HG02870 (cell line): Measurements from ENCODE around the gene UHRF1.
A peak's percentile ranks its signal among the peaks of the same experiment; 100 is the strongest.
"Not testable (repeated sequence)": the region's sequence is repeated elsewhere in the genome, so short reads cannot be mapped to it uniquely, and the experiment has no call there.

ENCODE experiments used
- ATAC-seq: cut with Tn5 transposase; IDR thresholded peaks from one replicate; pipeline ENCODE4 v1.9.1; 2021; ENCODE audit warnings: mild to moderate bottlenecking, moderate library complexity; ENCODE audit not compliant: unreplicated experiment

The UHRF1 gene

DNA sequence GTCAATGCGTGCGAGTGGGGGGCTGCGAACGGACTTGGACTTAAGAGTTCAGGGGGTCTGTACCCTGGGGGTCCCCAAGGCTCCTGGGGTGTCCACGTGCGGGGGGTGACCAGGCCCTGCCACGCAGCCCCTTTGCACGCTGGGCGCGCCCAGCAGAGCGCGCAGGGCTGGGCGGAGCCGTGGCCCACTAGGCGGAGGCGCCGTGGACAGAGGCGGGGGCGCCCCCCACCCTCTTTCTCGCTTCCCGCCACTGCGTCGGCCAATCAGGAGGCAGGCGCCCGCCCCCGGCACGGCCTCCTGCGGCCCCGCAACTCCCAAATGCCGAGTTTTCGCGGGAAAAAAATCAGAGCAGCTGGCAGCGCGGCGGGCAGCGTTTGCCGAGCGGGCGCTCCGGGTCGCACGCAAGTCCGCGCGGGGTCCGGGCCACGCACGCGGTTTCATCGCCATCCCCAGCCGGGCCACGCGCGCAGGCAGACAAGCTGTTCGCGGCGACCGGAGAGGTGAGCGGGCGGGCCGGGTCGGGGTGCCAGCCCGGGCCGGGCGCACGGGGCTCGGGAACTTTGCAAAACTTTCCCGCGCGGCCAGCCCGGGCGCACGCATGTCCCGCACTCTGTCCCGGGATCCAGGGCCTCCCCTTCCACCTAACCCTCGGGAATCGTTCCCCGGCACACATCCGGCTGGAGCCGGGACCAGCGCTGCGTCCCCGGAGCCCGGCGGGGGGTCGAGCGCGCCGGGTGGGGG lies at the start of gene UHRF1:
Gene UHRF1, plus strand, starts transcription at position 346 of the 741 bp plus-strand sequence. CDS start 1,385 bp downstream, outside the sequence.
- no peak for ATAC-seq

DNA sequence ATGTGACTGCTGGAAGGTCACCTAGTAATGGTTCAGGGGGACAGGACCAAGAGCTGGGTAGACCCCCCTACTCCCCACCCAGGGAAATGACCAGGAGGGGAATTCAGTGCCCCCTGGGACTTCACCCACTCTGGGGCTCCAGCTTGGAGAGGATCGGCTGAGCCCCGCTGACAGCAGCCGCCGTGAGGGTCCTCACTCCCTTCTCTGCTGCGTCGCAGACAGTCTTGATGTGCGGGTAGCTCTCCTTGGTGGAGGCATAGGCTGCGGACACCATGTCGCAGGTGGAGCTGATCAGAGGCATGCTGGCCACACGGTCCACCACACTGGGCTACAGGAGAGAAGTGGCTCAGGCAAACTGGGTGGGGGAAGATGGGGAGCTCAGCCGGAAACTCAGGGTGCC lies 49.6 kb upstream of the UHRF1 start:
- no peak for ATAC-seq

DNA sequence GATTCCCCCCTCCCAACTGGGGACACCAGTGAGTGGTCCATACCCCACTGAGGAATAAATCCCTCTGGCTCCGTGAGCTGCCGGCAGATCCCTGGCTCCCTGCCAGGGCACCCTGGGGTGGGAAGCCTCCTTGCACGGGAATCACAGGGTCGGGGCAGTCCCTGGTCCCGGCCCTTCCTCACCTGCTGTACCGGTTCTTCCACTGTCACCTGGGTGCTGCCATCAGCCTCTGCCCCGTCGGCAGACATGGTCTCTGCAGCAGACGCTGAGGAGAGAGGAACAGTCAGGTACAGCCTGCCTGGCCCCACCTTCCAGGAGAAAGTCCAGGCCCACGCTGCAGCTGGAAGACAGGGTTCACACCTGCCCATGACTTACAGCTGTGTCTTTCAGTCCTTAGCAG lies 48.2 kb upstream of the UHRF1 start:
- no peak for ATAC-seq

GRCh38 chr19:4866595-4867424 lies 42.5 kb upstream of the UHRF1 start:
- no peak for ATAC-seq

DNA sequence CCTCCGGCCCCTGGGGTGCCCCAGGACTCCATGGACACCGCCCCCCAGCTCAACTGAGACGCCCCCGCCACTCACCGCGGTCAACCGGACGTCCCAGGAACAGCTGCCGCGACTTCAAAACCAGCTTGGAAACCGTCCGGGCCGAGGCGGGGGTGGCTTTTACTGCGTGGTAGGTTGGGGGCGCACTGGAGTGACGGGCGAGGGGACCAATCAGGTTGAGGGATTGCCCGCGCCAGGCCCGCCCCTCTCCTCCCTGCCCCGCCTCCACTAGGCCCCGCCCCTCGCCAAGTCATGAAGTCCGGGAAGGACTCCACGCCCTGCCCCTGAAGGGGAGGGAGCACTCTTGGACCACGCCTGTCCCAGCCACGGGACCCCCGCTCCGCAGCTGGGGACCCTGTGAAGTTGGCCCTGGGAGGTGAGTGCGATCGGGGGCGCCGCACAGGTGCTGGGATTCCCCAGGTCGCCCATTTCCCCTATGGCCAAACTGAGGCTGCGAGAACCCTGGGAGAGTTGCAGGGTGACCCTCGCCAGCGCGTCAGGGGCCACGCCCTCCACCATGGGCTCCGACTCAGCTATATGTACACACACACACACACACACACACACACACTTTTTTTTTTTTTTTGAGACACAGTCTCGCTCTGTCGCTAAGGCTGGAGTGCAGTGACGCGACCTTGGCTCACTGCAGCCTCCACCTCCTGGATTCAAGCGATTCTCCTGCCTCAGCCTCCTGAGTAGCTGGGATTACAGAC lies 41.6 kb upstream of the UHRF1 start, which contains the start of gene PLIN3:
Gene PLIN3, minus strand, starts transcription at position 134 of the 752 bp plus-strand sequence. CDS start 6,273 bp downstream, outside the sequence.
- peak; percentile 69 for ATAC-seq

GRCh38 chr19:4868286-4868834 lies 40.9 kb upstream of the UHRF1 start:
- ATAC-seq: no peak

DNA sequence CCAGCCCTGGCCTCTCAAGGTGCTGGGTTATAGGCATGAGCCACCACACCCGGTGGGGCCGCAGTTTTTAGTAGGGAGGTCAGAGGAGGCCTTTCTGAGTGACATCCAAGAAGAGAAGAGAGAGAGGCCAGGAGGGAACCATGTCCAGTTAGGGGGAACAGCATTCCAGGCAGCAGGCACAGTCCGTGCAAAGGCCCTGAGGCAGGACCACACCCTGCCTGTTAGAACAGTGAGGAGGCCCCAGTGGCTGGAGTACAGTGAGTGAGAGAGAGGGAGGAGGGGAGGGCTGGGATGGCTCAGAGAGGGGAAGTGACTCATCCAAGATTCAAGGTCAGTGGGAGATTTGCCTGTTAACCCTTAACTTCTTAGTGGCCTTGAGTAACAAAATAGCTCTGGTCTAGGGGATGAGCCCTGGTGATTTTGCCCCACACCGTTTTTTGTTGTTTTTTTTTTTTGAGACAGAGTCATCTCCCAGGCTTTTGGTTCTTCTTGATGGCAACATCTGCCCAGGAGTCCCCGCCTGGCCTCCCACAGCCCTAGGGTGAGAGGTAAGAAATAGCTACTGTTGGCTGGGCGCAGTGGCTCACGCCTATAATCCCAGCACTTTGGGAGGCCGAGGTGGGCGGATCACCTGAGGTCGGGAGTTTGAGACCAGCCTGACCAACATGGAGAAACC lies 39.1 kb upstream of the UHRF1 start:
- ATAC-seq: no peak

GRCh38 chr19:4871711-4872110 lies 37.6 kb upstream of the UHRF1 start:
- no peak for ATAC-seq

DNA sequence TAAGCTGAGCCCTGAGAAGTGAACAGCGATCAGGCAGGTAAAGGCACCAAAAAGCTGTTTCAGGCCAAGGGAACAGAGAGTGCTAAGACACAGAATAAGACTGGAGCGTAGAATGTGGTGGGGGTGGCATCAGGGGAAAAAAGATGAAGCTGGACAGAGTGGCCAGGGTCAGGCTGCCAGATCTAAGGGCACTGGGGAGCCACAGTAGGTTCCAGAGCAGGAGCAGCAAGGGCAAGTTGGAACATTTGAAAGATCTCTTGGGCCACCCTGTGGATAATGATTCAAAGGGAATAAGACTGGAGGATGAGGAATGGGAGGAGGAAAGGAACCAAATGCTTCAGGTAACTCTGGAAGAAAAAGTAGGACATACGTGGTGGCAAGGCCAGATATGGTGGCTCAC lies 35.4 kb upstream of the UHRF1 start:
- ATAC-seq: no peak

DNA sequence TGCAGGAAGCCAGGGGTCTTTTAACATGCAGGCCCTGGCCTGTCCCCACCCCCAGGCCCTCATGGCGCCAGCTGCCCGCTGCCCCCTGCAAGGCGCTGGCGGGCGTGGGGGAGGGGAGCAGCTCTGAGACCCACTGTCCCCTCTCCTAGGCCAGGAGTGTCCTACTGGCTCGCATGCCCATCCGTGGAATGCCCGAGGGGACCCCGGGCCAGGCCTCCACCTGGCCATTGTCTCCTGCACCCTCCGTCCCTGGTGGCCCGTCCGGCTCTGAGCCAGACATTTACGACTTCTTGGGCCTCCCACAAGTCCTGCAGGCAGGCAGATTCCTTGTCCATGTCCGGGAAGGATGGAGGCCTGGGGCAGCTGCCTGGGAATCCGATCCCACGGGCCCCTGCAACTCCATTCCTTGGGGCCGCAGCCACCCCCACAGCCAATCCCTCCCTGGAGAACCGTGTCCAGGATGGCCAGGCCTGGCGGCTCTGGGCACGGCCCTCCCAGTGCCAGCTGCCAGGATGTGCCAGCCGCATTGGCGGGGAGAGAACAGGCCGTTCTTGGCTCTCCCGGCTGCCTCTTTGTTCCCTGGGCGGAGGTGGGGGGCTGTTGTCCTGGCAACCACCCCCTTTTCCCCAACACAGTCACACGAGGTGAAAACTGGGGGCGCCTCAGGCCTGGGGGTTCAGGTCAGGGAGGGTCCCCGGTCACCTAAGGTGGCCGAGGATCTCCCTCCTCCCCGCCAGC lies 31.4 kb upstream of the UHRF1 start:
- ATAC-seq: no peak

DNA sequence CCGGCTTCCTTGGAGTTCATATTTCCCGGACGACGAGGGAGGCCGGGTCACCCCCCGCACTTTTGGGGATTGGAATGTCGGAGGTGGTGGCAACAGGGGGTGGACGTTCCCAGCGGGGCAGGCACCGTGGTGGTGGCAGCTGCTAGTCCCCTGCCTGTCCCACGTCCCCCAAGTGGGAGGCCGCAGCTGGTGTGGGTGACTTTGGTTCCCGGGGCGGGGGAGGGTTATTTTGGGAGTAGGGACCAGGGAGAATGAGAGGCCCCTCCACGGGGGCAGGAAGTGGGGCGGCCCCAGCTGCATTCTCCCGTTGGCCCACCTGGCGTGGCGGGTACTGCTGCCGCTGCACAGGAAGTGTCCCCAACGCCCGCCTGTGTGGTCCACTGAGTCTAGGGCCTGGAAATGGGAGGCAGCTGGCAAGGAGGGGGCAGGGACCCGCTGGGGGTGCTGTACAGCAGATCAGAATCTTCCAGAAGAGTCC lies 30.8 kb upstream of the UHRF1 start:
- no peak for ATAC-seq

GRCh38 chr19:4879041-4879440 lies 30.3 kb upstream of the UHRF1 start:
- no peak for ATAC-seq

- ATAC-seq: not testable (repeated sequence)
These were observed 26.4 kb upstream of the UHRF1 start for GRCh38 chr19:4882874-4883273.

GRCh38 chr19:4884993-4885392 lies 24.3 kb upstream of the UHRF1 start:
- ATAC-seq: not testable (repeated sequence)

DNA sequence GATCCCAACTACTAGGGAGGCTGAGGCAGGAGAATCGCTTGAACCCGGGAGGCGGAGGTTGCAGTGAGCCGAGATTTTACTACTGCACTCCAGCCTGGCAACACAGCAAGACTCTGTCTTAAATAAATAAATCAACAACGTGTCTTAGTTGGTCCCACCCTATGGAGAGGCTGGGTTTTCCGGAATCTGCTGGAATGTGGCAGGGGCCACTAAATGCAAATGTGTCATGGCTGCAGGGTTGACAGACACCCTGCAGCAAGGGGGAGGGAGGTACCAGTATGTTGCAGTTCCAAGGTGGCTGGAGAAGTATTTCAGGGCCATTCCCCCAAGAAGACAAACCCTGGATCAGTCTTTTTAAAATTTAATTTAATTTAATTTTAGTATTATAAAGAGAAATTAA lies 21.5 kb upstream of the UHRF1 start:
- ATAC-seq: not testable (repeated sequence)

GRCh38 chr19:4889034-4889815 lies 20.1 kb upstream of the UHRF1 start:
- no peak for ATAC-seq

- no peak for ATAC-seq
These were observed 18.2 kb upstream of the UHRF1 start for GRCh38 chr19:4891066-4891465.

DNA sequence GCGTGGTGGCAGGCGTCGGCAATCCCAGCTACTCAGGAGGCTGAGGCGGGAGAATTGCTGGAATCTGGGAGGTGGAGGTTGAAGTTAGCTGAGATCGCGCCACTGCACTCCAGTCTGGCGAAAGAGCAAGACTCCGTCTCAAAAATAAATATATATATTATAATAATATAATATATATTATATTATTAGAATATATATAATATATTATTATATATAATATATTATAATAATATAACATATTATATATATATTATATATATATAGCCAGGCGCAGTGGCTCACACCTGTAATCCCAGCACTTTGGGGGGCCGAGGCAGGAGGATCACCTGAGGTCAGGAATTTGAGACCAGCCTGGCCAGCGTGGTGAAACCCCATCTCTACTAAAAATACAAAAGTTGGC lies 16.3 kb upstream of the UHRF1 start:
- not testable (repeated sequence) for ATAC-seq

DNA sequence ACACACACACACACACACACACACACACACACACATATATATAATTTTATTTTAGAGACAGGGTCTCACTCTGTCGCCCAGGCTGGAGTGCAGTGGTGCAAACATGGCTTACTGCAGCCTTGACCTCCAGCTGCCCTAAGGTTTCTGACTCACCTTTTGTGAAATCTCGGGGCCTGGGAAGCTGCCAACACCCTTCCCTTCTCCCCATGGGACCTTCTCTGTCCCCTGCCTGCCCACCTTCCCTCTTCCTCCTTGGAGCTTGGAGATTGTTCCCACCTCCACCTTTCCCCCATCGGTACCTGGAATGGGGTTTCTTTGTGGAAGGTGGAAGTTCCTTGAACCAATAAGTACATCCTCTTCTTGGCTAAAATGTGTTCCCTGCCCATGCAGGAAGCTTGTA lies 12.9 kb upstream of the UHRF1 start:
- ATAC-seq: no peak
